Neural cell (in vitro differentiated cells): ENCODE measurements around the gene DIP2C. TPM values are rescaled to one million over a fixed set of nuclear protein-coding genes. Genes with fewer than 3 reads are reported as not detected.

Experiments
- H2AFZ ChIP-seq: fragments of 200-600, 300-800 bp; sonication (generic), shearing (Covaris generic); 2 replicates; pipeline ENCODE4 v1.6.0; 2014; ENCODE audit warnings: low read depth, mild to moderate bottlenecking, antibody characterized with exemption, low read length, moderate library complexity
- H3F3A ChIP-seq: fragments of 200-600 bp; shearing (Covaris generic); 2 replicates; pipeline ENCODE4 v1.6.1; 2016; ENCODE audit warnings: mild to moderate bottlenecking, moderate library complexity, mixed read lengths, antibody characterized with exemption, low read length; ENCODE audit not compliant: insufficient read depth, poor library complexity, severe bottlenecking
- H3K27ac ChIP-seq: fragments of 200-600, 300-800 bp; sonication (generic), shearing (Covaris generic); 2 replicates; pipeline ENCODE4 v1.5.1; 2014; ENCODE audit warnings: mild to moderate bottlenecking, low read length, moderate library complexity
- H3K27me3 ChIP-seq: fragments of 300-800, 200-600 bp; sonication (generic), shearing (Covaris generic); 2 replicates; pipeline ENCODE4 v1.6.0; 2014; ENCODE audit warnings: mild to moderate bottlenecking, low read depth, low read length, moderate library complexity; ENCODE audit not compliant: insufficient read depth
- H3K36me3 ChIP-seq: fragments of 300-800, 200-600 bp; sonication (generic), shearing (Covaris generic); 2 replicates; pipeline ENCODE4 v1.5.1; 2014; ENCODE audit warnings: mild to moderate bottlenecking, antibody characterized with exemption, low read length, moderate library complexity; ENCODE audit not compliant: insufficient read depth
- H3K4me2 ChIP-seq: fragments of 300-800, 200-600 bp; sonication (generic), shearing (Covaris generic); 2 replicates; pipeline ENCODE4 v1.6.0; 2014; ENCODE audit warnings: mild to moderate bottlenecking, low read length
- H3K4me3 ChIP-seq: fragments of 300-800, 200-600 bp; sonication (generic), shearing (Covaris generic); 2 replicates; pipeline ENCODE4 v1.5.1; 2014; ENCODE audit warnings: mild to moderate bottlenecking, low read length, moderate library complexity
- H3K79me2 ChIP-seq: fragments of 200-600 bp; shearing (Covaris generic); replicated peaks from 2 replicates; pipeline ENCODE4 v1.6.0; 2014; ENCODE audit warnings: mild to moderate bottlenecking, low read length, moderate library complexity; ENCODE audit not compliant: insufficient read depth
- H3K9ac ChIP-seq: fragments of 300-800, 200-600 bp; sonication (generic), shearing (Covaris generic); 2 replicates; pipeline ENCODE4 v1.6.1; 2016; ENCODE audit warnings: mild to moderate bottlenecking, low read length, mixed read lengths
- H3K9me2 ChIP-seq: fragments of 200-600 bp; shearing (Covaris generic); 2 replicates; pipeline ENCODE4 v1.6.1; 2016; ENCODE audit warnings: mild to moderate bottlenecking, low read length, mixed read lengths; ENCODE audit not compliant: insufficient read depth
- H3K9me3 ChIP-seq: fragments of 200-600, 300-800 bp; sonication (generic), shearing (Covaris generic); 2 replicates; pipeline ENCODE4 v1.6.1; 2016; ENCODE audit warnings: mild to moderate bottlenecking, mixed run types, low read length, moderate library complexity, mixed read lengths
- H4K20me1 ChIP-seq: fragments of 200-600 bp; shearing (Covaris generic); 2 replicates; pipeline ENCODE4 v1.6.1; 2016; ENCODE audit warnings: mild to moderate bottlenecking, mixed run types; ENCODE audit not compliant: insufficient read depth
- EP300 ChIP-seq: fragments of 450-650 bp; conservative IDR thresholded peaks from 2 replicates; pipeline ENCODE4 v1.6.1; 2014; ENCODE audit warnings: antibody characterized with exemption, mild to moderate bottlenecking, moderate library complexity; ENCODE audit not compliant: poor library complexity, severe bottlenecking
- EZH2 ChIP-seq: fragments of 200-600, 300-800 bp; shearing (Covaris generic), sonication (generic); IDR thresholded peaks from 2 replicates; pipeline ENCODE4 v1.6.1; 2014; ENCODE audit warnings: antibody characterized with exemption, low read length, borderline replicate concordance, mild to moderate bottlenecking; ENCODE audit not compliant: insufficient read depth, poor library complexity, severe bottlenecking
- MXI1 ChIP-seq: fragments of 450-650 bp; conservative IDR thresholded peaks from 2 replicates; pipeline ENCODE4 v1.6.1; 2014; ENCODE audit warnings: antibody characterized with exemption, mild to moderate bottlenecking; ENCODE audit not compliant: poor library complexity, severe bottlenecking
- POLR2AphosphoS5 ChIP-seq: IDR thresholded peaks from 2 replicates; pipeline ENCODE4 v1.6.1; 2012
- RAD21 ChIP-seq: fragments of 450-650 bp; conservative IDR thresholded peaks from 2 replicates; pipeline ENCODE4 v1.6.1; 2014; ENCODE audit warnings: antibody characterized with exemption, mild to moderate bottlenecking, moderate library complexity
- SMC3 ChIP-seq: fragments of 450-650 bp; conservative IDR thresholded peaks from 2 replicates; pipeline ENCODE4 v1.6.1; 2014; ENCODE audit warnings: antibody characterized with exemption, mild to moderate bottlenecking, moderate library complexity; ENCODE audit not compliant: poor library complexity
- TAF1 ChIP-seq: IDR thresholded peaks from 2 replicates; pipeline ENCODE4 v1.6.1; 2012; ENCODE audit warnings: low read depth
- polyA plus RNA-seq: library from polyadenylated mRNA; depleted of rRNA; stranded (reverse); fragments of >200 nt; gene quantifications from 2 replicates; pipeline ENCODE4 v1.2.3, GENCODE V29; 2014
- TF ChIP-seq, protein P1 (sequence below): IDR thresholded peaks from 2 replicates; pipeline ENCODE4 v1.6.1; 2012; ENCODE audit warnings: borderline replicate concordance
- TF ChIP-seq, protein P2 (sequence below): fragments of 450-650 bp; IDR thresholded peaks from 2 replicates; pipeline ENCODE4 v1.5.1; 2014; ENCODE audit warnings: antibody characterized with exemption, mild to moderate bottlenecking, moderate library complexity; ENCODE audit not compliant: poor library complexity, severe bottlenecking

The DIP2C gene
- polyA plus RNA-seq, 1 donor from 2014 or later: 24.1 TPM

DNA sequence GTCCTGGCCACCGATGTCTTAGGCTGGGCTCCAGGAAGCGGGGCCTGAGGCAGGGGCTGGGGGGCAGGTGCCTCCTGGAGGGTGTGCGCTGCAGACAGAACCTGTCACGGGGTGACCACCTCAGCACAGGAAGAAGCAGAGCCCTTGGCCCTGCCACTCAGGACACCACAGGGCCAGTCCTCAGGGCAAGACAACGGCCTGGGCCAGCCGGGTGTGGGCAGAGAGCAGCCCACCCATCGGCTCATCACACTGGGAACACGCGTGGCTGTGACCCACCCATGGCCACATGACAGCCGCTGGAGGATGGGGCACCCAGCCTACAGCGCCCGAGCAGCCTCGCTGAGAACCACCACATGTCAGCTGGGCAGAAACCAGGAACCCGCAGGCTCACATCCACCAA lies 5.9 kb upstream of the DIP2C start:
- H2AFZ ChIP-seq: no peak overlapping the region

DNA sequence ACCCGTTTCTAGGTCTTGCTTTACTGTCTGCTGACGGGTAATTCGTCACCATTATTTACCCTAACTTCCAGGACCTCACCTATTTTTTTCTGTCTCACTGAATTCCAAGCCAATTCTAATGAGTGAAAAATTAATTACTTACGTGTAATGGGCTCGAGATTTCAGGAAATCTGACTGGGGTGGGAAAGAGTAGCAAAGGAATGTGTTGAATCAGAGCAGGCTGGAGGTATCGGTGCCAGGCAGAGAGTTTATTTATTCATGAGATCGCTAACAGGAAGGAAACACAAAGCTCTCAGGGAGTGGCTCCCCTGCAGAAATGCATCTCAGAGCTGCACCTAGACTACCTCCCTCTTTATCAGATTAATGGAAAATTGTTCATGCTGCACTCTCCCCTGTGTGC lies 4.0 kb upstream of the DIP2C start:
- no peaks in the 10 kb centered on the region for H3K36me3 ChIP-seq
- TF ChIP-seq RAD21: no peak
- no peak for TF ChIP-seq EZH2
- no peak for TF ChIP-seq EP300
- no peak for TF ChIP-seq SMC3
- no peak for TF ChIP-seq POLR2AphosphoS5
- no peak for TF ChIP-seq TAF1
- TF ChIP-seq, protein P1, sequence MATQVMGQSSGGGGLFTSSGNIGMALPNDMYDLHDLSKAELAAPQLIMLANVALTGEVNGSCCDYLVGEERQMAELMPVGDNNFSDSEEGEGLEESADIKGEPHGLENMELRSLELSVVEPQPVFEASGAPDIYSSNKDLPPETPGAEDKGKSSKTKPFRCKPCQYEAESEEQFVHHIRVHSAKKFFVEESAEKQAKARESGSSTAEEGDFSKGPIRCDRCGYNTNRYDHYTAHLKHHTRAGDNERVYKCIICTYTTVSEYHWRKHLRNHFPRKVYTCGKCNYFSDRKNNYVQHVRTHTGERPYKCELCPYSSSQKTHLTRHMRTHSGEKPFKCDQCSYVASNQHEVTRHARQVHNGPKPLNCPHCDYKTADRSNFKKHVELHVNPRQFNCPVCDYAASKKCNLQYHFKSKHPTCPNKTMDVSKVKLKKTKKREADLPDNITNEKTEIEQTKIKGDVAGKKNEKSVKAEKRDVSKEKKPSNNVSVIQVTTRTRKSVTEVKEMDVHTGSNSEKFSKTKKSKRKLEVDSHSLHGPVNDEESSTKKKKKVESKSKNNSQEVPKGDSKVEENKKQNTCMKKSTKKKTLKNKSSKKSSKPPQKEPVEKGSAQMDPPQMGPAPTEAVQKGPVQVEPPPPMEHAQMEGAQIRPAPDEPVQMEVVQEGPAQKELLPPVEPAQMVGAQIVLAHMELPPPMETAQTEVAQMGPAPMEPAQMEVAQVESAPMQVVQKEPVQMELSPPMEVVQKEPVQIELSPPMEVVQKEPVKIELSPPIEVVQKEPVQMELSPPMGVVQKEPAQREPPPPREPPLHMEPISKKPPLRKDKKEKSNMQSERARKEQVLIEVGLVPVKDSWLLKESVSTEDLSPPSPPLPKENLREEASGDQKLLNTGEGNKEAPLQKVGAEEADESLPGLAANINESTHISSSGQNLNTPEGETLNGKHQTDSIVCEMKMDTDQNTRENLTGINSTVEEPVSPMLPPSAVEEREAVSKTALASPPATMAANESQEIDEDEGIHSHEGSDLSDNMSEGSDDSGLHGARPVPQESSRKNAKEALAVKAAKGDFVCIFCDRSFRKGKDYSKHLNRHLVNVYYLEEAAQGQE: no peak
- no peak for TF ChIP-seq MXI1
- TF ChIP-seq, protein P2, sequence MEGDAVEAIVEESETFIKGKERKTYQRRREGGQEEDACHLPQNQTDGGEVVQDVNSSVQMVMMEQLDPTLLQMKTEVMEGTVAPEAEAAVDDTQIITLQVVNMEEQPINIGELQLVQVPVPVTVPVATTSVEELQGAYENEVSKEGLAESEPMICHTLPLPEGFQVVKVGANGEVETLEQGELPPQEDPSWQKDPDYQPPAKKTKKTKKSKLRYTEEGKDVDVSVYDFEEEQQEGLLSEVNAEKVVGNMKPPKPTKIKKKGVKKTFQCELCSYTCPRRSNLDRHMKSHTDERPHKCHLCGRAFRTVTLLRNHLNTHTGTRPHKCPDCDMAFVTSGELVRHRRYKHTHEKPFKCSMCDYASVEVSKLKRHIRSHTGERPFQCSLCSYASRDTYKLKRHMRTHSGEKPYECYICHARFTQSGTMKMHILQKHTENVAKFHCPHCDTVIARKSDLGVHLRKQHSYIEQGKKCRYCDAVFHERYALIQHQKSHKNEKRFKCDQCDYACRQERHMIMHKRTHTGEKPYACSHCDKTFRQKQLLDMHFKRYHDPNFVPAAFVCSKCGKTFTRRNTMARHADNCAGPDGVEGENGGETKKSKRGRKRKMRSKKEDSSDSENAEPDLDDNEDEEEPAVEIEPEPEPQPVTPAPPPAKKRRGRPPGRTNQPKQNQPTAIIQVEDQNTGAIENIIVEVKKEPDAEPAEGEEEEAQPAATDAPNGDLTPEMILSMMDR: no peak
- no peak overlapping the region for H3K4me3 ChIP-seq
- no peaks in the 10 kb centered on the region for H3K27me3 ChIP-seq
- no peak overlapping the region for H3K4me2 ChIP-seq
- H3K9me2 ChIP-seq: no peaks in the 10 kb centered on the region
- H3K79me2 ChIP-seq: peaks cover 3% of the 10 kb centered on the region
- H3K9ac ChIP-seq: no peak overlapping the region
- H3K9me3 ChIP-seq: no peaks in the 10 kb centered on the region
- H2AFZ ChIP-seq: no peak overlapping the region
- H3F3A ChIP-seq: no peaks in the 10 kb centered on the region
- H3K27ac ChIP-seq: no peak overlapping the region
- no peaks in the 10 kb centered on the region for H4K20me1 ChIP-seq

More for the DNA sequence above, 5.9 kb upstream of the DIP2C start:
- no peak overlapping the region for H3K4me3 ChIP-seq
- no peaks in the 10 kb centered on the region for H3K36me3 ChIP-seq
- no peaks in the 10 kb centered on the region for H3K79me2 ChIP-seq
- no peaks in the 10 kb centered on the region for H3F3A ChIP-seq
- H3K27ac ChIP-seq: no peak overlapping the region
- H3K9me3 ChIP-seq: no peaks in the 10 kb centered on the region
- TF ChIP-seq MXI1 (no peak), EZH2 (no peak), TAF1 (no peak), SMC3 (no peak), EP300 (no peak), POLR2AphosphoS5 (no peak), RAD21 (no peak)
- TF ChIP-seq, protein P1: no peak
- TF ChIP-seq, protein P2: no peak
- no peaks in the 10 kb centered on the region for H3K9me2 ChIP-seq
- no peak overlapping the region for H3K9ac ChIP-seq
- H4K20me1 ChIP-seq: no peaks in the 10 kb centered on the region
- H3K4me2 ChIP-seq: no peak overlapping the region
- no peaks in the 10 kb centered on the region for H3K27me3 ChIP-seq
